Fibroblast of villous mesenchyme (primary cell): Measurements from ENCODE around the gene PLCB2. TPM values are rescaled to one million over a fixed set of nuclear protein-coding genes. Genes with fewer than 3 reads are reported as not detected.

Experiments used
- DNase-seq: peaks from one replicate; pipeline ENCODE4 v3.0.0-alpha.2; 2010; ENCODE audit warnings: low read depth
- H3K4me3 ChIP-seq: 2 replicates; pipeline ENCODE4 v1.5.1; 2011; ENCODE audit warnings: low read depth, mild to moderate bottlenecking, low read length
- total RNA-seq: library from RNA; depleted of rRNA; stranded (reverse); fragments of >200 nt; gene quantifications from 2 replicates; pipeline ENCODE4 v1.2.3, GENCODE V29; 2012
- TF ChIP-seq, protein P1 (sequence below): IDR thresholded peaks from 2 replicates; pipeline ENCODE4 v1.5.1; 2012; ENCODE audit warnings: low read depth, mild to moderate bottlenecking, low read length; ENCODE audit not compliant: insufficient read depth

Gene PLCB2
- total RNA-seq, 1 donor, result 0.43 TPM

- H3K4me3 ChIP-seq, result no peak overlapping the region
- no peak for DNase-seq
- TF ChIP-seq, protein P1, sequence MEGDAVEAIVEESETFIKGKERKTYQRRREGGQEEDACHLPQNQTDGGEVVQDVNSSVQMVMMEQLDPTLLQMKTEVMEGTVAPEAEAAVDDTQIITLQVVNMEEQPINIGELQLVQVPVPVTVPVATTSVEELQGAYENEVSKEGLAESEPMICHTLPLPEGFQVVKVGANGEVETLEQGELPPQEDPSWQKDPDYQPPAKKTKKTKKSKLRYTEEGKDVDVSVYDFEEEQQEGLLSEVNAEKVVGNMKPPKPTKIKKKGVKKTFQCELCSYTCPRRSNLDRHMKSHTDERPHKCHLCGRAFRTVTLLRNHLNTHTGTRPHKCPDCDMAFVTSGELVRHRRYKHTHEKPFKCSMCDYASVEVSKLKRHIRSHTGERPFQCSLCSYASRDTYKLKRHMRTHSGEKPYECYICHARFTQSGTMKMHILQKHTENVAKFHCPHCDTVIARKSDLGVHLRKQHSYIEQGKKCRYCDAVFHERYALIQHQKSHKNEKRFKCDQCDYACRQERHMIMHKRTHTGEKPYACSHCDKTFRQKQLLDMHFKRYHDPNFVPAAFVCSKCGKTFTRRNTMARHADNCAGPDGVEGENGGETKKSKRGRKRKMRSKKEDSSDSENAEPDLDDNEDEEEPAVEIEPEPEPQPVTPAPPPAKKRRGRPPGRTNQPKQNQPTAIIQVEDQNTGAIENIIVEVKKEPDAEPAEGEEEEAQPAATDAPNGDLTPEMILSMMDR, result no peak
Measured at GRCh38 chr15:40247406-40247971, 60.2 kb downstream of the PLCB2 start.

GRCh38 chr15:40246496-40247280 lies 61.0 kb downstream of the PLCB2 start:
- TF ChIP-seq, protein P1, result no peak
- DNase-seq, result no peak
- H3K4me3 ChIP-seq, result no peak overlapping the region

- TF ChIP-seq, protein P1, result no peak
- no peak for DNase-seq
- H3K4me3 ChIP-seq, result no peak overlapping the region
Measured at GRCh38 chr15:40245666-40246450, 61.9 kb downstream of the PLCB2 start.

- no peak for DNase-seq
- TF ChIP-seq, protein P1, result no peak
- no peak overlapping the region for H3K4me3 ChIP-seq
Measured at GRCh38 chr15:40244961-40245523, 62.7 kb downstream of the PLCB2 start.

GRCh38 chr15:40243126-40243810 lies 64.5 kb downstream of the PLCB2 start:
- no peak for DNase-seq
- H3K4me3 ChIP-seq, result no peak overlapping the region
- TF ChIP-seq, protein P1, result no peak

GRCh38 chr15:40242601-40243000 lies 65.1 kb downstream of the PLCB2 start:
- TF ChIP-seq, protein P1, result no peak
- DNase-seq, result no peak

More at GRCh38 chr15:40242601-40243000, 65.1 kb downstream of the PLCB2 start:
- H3K4me3 ChIP-seq, result no peak overlapping the region
